ENCODE measurements around the gene NUDT22. TPM values are rescaled to one million over a fixed set of nuclear protein-coding genes. Genes with fewer than 3 reads are reported as not detected.

The NUDT22 gene
- polyA plus RNA-seq, 2 of the 4 experiments (the other 2 are of a cell fraction), result 21.5 to 33.2 TPM

DNA sequence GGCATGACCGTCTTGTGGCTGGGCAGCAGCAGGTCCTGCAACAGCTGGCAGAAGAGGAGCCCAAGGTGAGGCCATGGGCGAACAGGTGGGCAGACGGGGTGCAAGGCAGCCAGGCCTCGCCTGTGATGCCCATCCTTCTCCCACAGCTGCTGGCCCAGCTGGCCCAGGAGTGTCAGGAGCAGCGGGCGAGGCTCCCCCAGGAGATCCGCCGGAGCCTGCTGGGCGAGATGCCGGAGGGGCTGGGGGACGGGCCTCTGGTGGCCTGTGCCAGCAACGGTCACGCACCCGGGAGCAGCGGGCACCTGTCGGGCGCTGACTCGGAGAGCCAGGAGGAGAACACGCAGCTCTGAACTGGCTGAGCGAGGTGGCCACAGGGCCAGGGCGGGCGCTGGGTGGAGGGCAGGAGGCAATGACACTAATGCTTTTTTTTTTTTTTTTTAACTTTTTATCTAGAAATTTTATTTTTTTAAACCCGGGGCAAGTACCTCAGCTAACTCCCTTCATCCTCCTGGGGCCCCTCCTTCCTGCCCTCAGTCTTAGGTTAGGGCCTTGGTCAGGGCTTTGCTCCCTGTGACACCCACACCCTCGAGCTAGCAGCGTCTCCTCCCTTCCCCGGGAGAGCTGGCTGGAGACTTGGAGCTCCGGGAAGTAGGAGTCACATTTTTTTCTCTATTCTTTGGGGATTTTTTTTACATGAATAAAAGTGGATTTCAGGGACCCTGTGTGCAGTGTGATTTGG, 41.3 kb downstream of the NUDT22 start:
- no peak for ATAC-seq
- Histone ChIP-seq H3K4me3 (no peak overlapping the region), H3K4me2 (no peak overlapping the region), H3K27ac (peak overlapping the region in 1 of 2 experiments; percentile 94; a peak in 2 of 6 replicates), H3K4me1 (peaks cover 20% of the 10 kb centered on the region), H3K9me3 (no peaks in the 10 kb centered on the region)
- DNase-seq (ENCODE audit: low read depth in 1 of 2, low spot score in 1 of 2), result no peak
- TF ChIP-seq, protein P1, sequence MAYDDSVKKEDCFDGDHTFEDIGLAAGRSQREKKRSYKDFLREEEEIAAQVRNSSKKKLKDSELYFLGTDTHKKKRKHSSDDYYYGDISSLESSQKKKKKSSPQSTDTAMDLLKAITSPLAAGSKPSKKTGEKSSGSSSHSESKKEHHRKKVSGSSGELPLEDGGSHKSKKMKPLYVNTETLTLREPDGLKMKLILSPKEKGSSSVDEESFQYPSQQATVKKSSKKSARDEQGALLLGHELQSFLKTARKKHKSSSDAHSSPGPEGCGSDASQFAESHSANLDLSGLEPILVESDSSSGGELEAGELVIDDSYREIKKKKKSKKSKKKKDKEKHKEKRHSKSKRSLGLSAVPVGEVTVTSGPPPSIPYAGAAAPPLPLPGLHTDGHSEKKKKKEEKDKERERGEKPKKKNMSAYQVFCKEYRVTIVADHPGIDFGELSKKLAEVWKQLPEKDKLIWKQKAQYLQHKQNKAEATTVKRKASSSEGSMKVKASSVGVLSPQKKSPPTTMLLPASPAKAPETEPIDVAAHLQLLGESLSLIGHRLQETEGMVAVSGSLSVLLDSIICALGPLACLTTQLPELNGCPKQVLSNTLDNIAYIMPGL (CRISPR knock-in tag; IDR thresholded peaks at IDR 0.05; ENCODE audit: borderline replicate concordance), result no peak
- TF ChIP-seq MAZ (IDR thresholded peaks at IDR 0.05; ENCODE audit: borderline replicate concordance, low read depth, low read length), result no peak
- ChIA-PET POLR2A (interaction anchor here (0.6 to 5.9 kb wide), 4 partner anchors 10 to 34 kb away, joined by 3 to 53 read pairs (median 4); partner anchors contain the start of gene PPP1R14B), CTCF (interaction anchor here (0.5 to 16.0 kb wide), 8 partner anchors 12 to 88 kb away, joined by 3 to 220 read pairs (median 4); partner anchors contain the start of genes CATSPERZ, ESRRA, PLCB3 and PPP1R14B)
- 89% methylated on average over 26 of the region's 27 CpGs for WGBS (ENCODE audit: missing lambda C conversion rate)
- no peak for FAIRE-seq

DNA sequence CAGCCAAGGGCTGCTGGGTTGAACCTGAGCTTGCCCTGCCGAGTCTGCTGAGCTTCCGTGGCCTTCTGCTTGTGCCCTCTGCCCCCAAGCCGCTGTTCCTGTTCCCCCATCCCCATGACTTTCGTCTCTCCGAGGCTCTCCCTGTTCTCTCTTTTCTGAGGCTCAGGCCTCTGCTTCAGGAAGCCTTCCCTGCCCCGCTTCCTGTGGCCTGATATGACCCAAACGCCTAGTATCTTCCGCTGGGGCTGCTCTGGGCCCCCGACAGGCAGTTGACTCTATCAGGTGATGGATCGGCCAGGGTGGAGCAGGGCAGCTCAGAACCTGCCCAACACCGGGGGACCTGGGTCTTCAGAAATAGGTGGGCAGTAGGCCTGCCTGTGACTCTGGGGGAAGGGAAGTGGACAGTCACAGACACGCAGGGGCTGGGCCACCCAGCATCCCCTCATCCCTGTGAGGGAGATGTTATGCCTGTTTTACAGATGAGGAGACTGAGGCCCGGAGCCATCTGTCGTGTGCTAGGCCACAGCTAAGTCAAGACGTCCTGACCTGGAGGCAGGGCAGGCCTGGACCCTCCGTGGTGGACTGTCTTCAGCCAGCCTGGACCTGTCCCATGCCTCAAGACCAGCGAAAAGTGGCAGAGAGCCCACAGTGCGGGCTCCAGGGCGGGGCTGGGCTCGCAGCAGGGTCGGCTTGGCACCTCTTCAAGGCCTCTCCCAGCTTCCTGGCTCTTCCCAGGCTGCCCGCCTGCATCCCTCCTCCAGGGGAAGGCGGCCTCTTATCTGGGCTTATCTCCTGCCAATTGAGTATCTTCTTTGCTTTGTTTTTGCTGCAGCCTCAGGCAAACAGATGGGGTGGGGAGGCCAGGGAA, 42.2 kb downstream of the NUDT22 start:
- H3K4me2 ChIP-seq, result peak overlapping the region; percentile 97
- no peaks in the 10 kb centered on the region for H3K9me3 ChIP-seq
- H3K4me3 ChIP-seq, result peak overlapping the region; percentile 72
- CTCF ChIA-PET, result interaction anchor here (1.1 to 16.0 kb wide), 12 partner anchors 9 to 500 kb away, joined by 3 to 220 read pairs (median 4); partner anchors contain the start of genes CATSPERZ, ESRRA, PLCB3 and PPP1R14B
- H3K27ac ChIP-seq, result peak overlapping the region; percentile 94 to 97
- 84% methylated on average over 14 of the region's 23 CpGs for WGBS (ENCODE audit: missing lambda C conversion rate)
- peaks cover 26% of the 10 kb centered on the region for H3K4me1 ChIP-seq
- ATAC-seq, result peak in 1 of 2 experiments; percentile 1; a peak in 3 of 6 replicates
- POLR2A ChIA-PET, result interaction anchor here (0.8 to 5.9 kb wide), 10 partner anchors 9 to 82 kb away, joined by 3 to 53 read pairs (median 4); partner anchors contain the start of genes BAD, ESRRA, FKBP2 and GPR137
- FAIRE-seq, result no peak
- TF ChIP-seq KDM5A (IDR thresholded peaks at IDR 0.05) (no peak), EHMT2 (IDR thresholded peaks at IDR 0.05; ENCODE audit: low read depth) (no peak), HOXB13 (CRISPR knock-in tag; IDR thresholded peaks at IDR 0.05; ENCODE audit: low read depth) (no peak), KDM1A (IDR thresholded peaks at IDR 0.05; ENCODE audit: low read depth) (peak; percentile 71), FOSB (CRISPR knock-in tag; IDR thresholded peaks at IDR 0.05) (no peak), MAZ (IDR thresholded peaks at IDR 0.05; ENCODE audit: borderline replicate concordance, low read depth, low read length) (no peak)
- TF ChIP-seq, protein P2, sequence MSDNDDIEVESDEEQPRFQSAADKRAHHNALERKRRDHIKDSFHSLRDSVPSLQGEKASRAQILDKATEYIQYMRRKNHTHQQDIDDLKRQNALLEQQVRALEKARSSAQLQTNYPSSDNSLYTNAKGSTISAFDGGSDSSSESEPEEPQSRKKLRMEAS (IDR thresholded peaks at IDR 0.05), result no peak
- TF ChIP-seq, protein P3, sequence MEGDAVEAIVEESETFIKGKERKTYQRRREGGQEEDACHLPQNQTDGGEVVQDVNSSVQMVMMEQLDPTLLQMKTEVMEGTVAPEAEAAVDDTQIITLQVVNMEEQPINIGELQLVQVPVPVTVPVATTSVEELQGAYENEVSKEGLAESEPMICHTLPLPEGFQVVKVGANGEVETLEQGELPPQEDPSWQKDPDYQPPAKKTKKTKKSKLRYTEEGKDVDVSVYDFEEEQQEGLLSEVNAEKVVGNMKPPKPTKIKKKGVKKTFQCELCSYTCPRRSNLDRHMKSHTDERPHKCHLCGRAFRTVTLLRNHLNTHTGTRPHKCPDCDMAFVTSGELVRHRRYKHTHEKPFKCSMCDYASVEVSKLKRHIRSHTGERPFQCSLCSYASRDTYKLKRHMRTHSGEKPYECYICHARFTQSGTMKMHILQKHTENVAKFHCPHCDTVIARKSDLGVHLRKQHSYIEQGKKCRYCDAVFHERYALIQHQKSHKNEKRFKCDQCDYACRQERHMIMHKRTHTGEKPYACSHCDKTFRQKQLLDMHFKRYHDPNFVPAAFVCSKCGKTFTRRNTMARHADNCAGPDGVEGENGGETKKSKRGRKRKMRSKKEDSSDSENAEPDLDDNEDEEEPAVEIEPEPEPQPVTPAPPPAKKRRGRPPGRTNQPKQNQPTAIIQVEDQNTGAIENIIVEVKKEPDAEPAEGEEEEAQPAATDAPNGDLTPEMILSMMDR (IDR thresholded peaks at IDR 0.05), result no peak
- peak in 1 of 2 experiments; percentile 62 for DNase-seq (ENCODE audit: low read depth in 1 of 2, low spot score in 1 of 2)

DNA sequence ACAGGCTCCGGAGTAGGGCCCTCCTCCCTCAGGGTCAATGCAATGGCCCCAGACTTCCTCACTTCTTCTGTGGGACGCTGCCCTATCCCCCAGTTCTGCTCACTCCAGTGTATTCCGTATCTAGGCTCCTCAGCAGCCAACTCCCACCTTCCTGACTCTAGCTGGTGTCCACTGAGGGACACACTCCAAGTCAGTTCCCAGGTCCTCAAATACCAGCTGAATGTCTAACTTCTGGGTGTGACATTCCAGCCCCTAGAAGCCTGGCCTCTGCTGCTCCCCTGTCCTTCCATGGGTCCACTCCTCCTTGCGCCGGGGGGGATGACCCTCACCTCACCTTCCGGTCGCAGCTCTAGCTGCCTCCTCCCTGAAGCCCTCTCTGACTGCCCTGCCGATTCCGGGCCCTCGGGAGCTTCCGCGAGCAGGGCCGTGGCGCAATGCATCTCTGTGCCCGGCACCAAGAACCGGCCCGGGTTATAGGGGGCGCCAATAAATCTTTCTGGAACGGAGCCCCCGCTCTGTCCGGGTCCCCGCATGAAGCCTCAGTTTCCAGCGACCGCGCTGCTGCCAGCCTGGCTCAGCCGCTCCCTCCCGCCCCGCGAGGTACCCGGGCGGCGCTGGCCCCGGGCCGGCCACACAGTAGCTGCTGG, 42.9 kb downstream of the NUDT22 start:
- peak overlapping the region; percentile 97 for H3K4me2 ChIP-seq
- H3K4me1 ChIP-seq, result peaks cover 32% of the 10 kb centered on the region
- H3K27ac ChIP-seq, result peak overlapping the region; percentile 94 to 97
- peak; percentile 35 to 46 for ATAC-seq
- H3K9me3 ChIP-seq, result no peaks in the 10 kb centered on the region
- FAIRE-seq, result no peak
- peak overlapping the region; percentile 72 for H3K4me3 ChIP-seq
- peak in 1 of 2 experiments; percentile 76 for DNase-seq (ENCODE audit: low read depth in 1 of 2, low spot score in 1 of 2)
- ChIA-PET CTCF (interaction anchor here (1.1 to 16.0 kb wide), 11 partner anchors 8 to 499 kb away, joined by 3 to 220 read pairs (median 5); partner anchors contain the start of genes BAD, CATSPERZ, ESRRA and PLCB3), POLR2A (interaction anchor here (0.8 to 5.9 kb wide), 11 partner anchors 8 to 83 kb away, joined by 3 to 53 read pairs (median 5); partner anchors contain the start of genes BAD, ESRRA, FKBP2 and GPR137)
- WGBS (ENCODE audit: missing lambda C conversion rate), result 4% methylated on average over 12 of the region's 34 CpGs
- TF ChIP-seq TFCP2L1 (CRISPR knock-in tag; IDR thresholded peaks at IDR 0.05) (peak; percentile 16; the same call in 1 of the 2 replicates), ZFP36 (IDR thresholded peaks at IDR 0.05; ENCODE audit: borderline replicate concordance, partially characterized antibody) (peak; percentile 100), SMC3 (IDR thresholded peaks at IDR 0.05) (0 out of 3 replicates have a peak, but pooled peaks have one; percentile 2), CEBPB (IDR thresholded peaks at IDR 0.05) (peak; percentile 29 to 58; a peak in 2 of 4 replicates), RNF2 (IDR thresholded peaks at IDR 0.05; ENCODE audit: borderline replicate concordance, low read depth) (no peak; the same call in 1 of the 2 replicates), CBX2 (IDR thresholded peaks at IDR 0.05; ENCODE audit: borderline replicate concordance, low read depth) (no peak), GATA3 (IDR thresholded peaks at IDR 0.05; ENCODE audit: borderline replicate concordance) (peak; percentile 8; the same call in 1 of the 2 replicates), NPAS2 (CRISPR knock-in tag; IDR thresholded peaks at IDR 0.05; ENCODE audit: borderline replicate concordance) (no peak), FOSB (CRISPR knock-in tag; IDR thresholded peaks at IDR 0.05) (0 out of 2 replicates have a peak, but pooled peaks have one; percentile 53), KDM5A (IDR thresholded peaks at IDR 0.05) (0 out of 2 replicates have a peak, but pooled peaks have one; percentile 31)
- TF ChIP-seq, protein P4, sequence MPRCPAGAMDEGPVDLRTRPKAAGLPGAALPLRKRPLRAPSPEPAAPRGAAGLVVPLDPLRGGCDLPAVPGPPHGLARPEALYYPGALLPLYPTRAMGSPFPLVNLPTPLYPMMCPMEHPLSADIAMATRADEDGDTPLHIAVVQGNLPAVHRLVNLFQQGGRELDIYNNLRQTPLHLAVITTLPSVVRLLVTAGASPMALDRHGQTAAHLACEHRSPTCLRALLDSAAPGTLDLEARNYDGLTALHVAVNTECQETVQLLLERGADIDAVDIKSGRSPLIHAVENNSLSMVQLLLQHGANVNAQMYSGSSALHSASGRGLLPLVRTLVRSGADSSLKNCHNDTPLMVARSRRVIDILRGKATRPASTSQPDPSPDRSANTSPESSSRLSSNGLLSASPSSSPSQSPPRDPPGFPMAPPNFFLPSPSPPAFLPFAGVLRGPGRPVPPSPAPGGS (IDR thresholded peaks at IDR 0.05), result 0 out of 3 replicates have a peak, but pooled peaks have one; percentile 29
- TF ChIP-seq, protein P5, sequence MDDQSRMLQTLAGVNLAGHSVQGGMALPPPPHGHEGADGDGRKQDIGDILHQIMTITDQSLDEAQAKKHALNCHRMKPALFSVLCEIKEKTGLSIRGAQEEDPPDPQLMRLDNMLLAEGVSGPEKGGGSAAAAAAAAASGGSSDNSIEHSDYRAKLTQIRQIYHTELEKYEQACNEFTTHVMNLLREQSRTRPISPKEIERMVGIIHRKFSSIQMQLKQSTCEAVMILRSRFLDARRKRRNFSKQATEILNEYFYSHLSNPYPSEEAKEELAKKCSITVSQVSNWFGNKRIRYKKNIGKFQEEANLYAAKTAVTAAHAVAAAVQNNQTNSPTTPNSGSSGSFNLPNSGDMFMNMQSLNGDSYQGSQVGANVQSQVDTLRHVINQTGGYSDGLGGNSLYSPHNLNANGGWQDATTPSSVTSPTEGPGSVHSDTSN (IDR thresholded peaks at IDR 0.05), result peak; percentile 52
